ENCODE results near the gene CDPF1.

GRCh38 chr22:46272196-46272595, 22.1 kb upstream of the CDPF1 start:
- no peak for TF ChIP-seq CTCF (IDR thresholded peaks at IDR 0.05)
- no peak for TF ChIP-seq EZH2 (IDR thresholded peaks at IDR 0.05)

All from neural progenitor cell (in vitro differentiated cells).